GM23338 (cell line): ENCODE data around the gene TAF7L. TPM values are rescaled to one million over a fixed set of nuclear protein-coding genes. Genes with fewer than 3 reads are reported as not detected.

Experiments
- ATAC-seq: fragments of 200-7000 bp; cut with Tn5 transposase; 3 replicates; pipeline ENCODE4 v1.9.1; 2020
- DNase-seq: peaks from one replicate; pipeline ENCODE4 v3.0.0-alpha.2; 2015; ENCODE audit warnings: low spot score
- H2AFZ ChIP-seq: fragments of 200-600 bp; sonication (generic); 2 replicates; pipeline ENCODE4 v1.8.0; 2016; ENCODE audit warnings: antibody characterized with exemption, mild to moderate bottlenecking, moderate library complexity
- H3F3A ChIP-seq: fragments of 200-600 bp; sonication (generic); replicated peaks from 2 replicates; pipeline ENCODE4 v1.8.0; 2017; ENCODE audit warnings: antibody characterized with exemption, mixed run types, low read depth
- H3K27ac ChIP-seq: fragments of 200-600 bp; sonication (generic); 2 replicates; pipeline ENCODE4 v1.6.1; 2016; ENCODE audit warnings: low read depth
- H3K27me3 ChIP-seq: fragments of 200-600 bp; sonication (generic); 2 replicates; pipeline ENCODE4 v1.8.0; 2016; ENCODE audit warnings: mild to moderate bottlenecking, mixed run types, moderate library complexity; ENCODE audit not compliant: insufficient read depth
- H3K36me3 ChIP-seq: fragments of 200-600 bp; sonication (generic); 2 replicates; pipeline ENCODE4 v1.8.0; 2016; ENCODE audit warnings: mild to moderate bottlenecking; ENCODE audit not compliant: insufficient read depth
- H3K4me1 ChIP-seq: fragments of 200-600 bp; sonication (generic); 2 replicates; pipeline ENCODE4 v1.8.0; 2016; ENCODE audit warnings: mild to moderate bottlenecking, moderate library complexity; ENCODE audit not compliant: insufficient read depth
- H3K4me2 ChIP-seq: fragments of 200-600 bp; sonication (generic); 2 replicates; pipeline ENCODE4 v1.7.1; 2017; ENCODE audit warnings: mixed run types
- H3K4me3 ChIP-seq: fragments of 200-600 bp; sonication (generic); 2 replicates; pipeline ENCODE4 v1.6.1; 2016; ENCODE audit warnings: mixed run types
- H3K79me2 ChIP-seq: fragments of 200-600 bp; sonication (generic); replicated peaks from 2 replicates; pipeline ENCODE4 v1.8.0; 2017; ENCODE audit warnings: mild to moderate bottlenecking; ENCODE audit not compliant: insufficient read depth
- H3K9me2 ChIP-seq: fragments of 200-600 bp; sonication (generic); 2 replicates; pipeline ENCODE4 v1.8.0; 2017; ENCODE audit not compliant: insufficient read depth
- H4K20me1 ChIP-seq: fragments of 200-600 bp; sonication (generic); replicated peaks from 2 replicates; pipeline ENCODE4 v1.8.0; 2017; ENCODE audit warnings: mild to moderate bottlenecking; ENCODE audit not compliant: insufficient read depth
- H3K27ac Mint-ChIP-seq: 2 replicates; pipeline ENCODE4 v1.8.0; 2020; ENCODE audit warnings: inconsistent platforms, mild to moderate bottlenecking, moderate library complexity, mixed read lengths
- H3K27me3 Mint-ChIP-seq: 3 replicates; pipeline ENCODE4 v1.8.0; 2022; ENCODE audit warnings: low read depth, mild to moderate bottlenecking, moderate library complexity, mixed read lengths, inconsistent platforms; ENCODE audit not compliant: insufficient read depth, poor library complexity
- H3K36me3 Mint-ChIP-seq: 3 replicates; pipeline ENCODE4 v1.8.0; 2021; ENCODE audit warnings: low read depth, mild to moderate bottlenecking, inconsistent platforms, moderate library complexity, mixed read lengths
- H3K4me1 Mint-ChIP-seq: 3 replicates; pipeline ENCODE4 v1.8.0; 2020; ENCODE audit warnings: mild to moderate bottlenecking, inconsistent platforms, mixed read lengths
- H3K4me3 Mint-ChIP-seq: 3 replicates; pipeline ENCODE4 v1.8.0; 2021; ENCODE audit warnings: moderate library complexity, mild to moderate bottlenecking, inconsistent platforms, mixed read lengths
- H3K9me3 Mint-ChIP-seq: 3 replicates; pipeline ENCODE4 v1.8.0; 2020; ENCODE audit warnings: moderate library complexity, mild to moderate bottlenecking, inconsistent platforms, mixed read lengths
- CREB1 ChIP-seq: fragments of 250-450 bp; sonication (Bioruptor Pico); IDR thresholded peaks from 2 replicates; pipeline ENCODE4 v1.5.0; 2020; ENCODE audit warnings: low read depth, mild to moderate bottlenecking, moderate library complexity
- CTCF ChIP-seq, 2 experiments: fragments of 200-600 bp in 1 of 2; sonication (generic) in 1 of 2; conservative IDR thresholded peaks; 2 replicates each; pipeline versions ENCODE4 v1.5.1 to v1.6.1; 2016 to 2017; ENCODE audit warnings: antibody characterized with exemption in 2 of 2, low read depth in 2 of 2, mild to moderate bottlenecking in 2 of 2, moderate library complexity in 1 of 2
- ETS1 ChIP-seq: IDR thresholded peaks from 2 replicates; pipeline ENCODE4 v1.6.1; 2016; ENCODE audit warnings: antibody characterized with exemption
- EZH2 ChIP-seq: fragments of 200-600 bp; sonication (generic); IDR thresholded peaks from one replicate; pipeline ENCODE4 v1.8.0; 2017; ENCODE audit warnings: antibody characterized with exemption, mild to moderate bottlenecking, low read depth; ENCODE audit not compliant: unreplicated experiment
- EZH2phosphoT487 ChIP-seq: fragments of 200-600 bp; sonication (generic); IDR thresholded peaks from one replicate; pipeline ENCODE4 v1.8.1; 2018; ENCODE audit warnings: antibody characterized with exemption; ENCODE audit not compliant: unreplicated experiment
- JUNB ChIP-seq: IDR thresholded peaks from one replicate; pipeline ENCODE4 v1.6.1; 2016; ENCODE audit warnings: antibody characterized with exemption; ENCODE audit not compliant: unreplicated experiment
- NANOG ChIP-seq: IDR thresholded peaks from 2 replicates; pipeline ENCODE4 v1.6.1; 2016; ENCODE audit warnings: antibody characterized with exemption, borderline replicate concordance
- POLR2AphosphoS5 ChIP-seq: IDR thresholded peaks from 2 replicates; pipeline ENCODE4 v1.6.1; 2016; ENCODE audit warnings: antibody characterized with exemption, low read depth
- REST ChIP-seq: IDR thresholded peaks from one replicate; pipeline ENCODE4 v1.6.1; 2018; ENCODE audit warnings: antibody characterized with exemption; ENCODE audit not compliant: unreplicated experiment
- STAT1 ChIP-seq: IDR thresholded peaks from one replicate; pipeline ENCODE4 v1.6.1; 2016; ENCODE audit warnings: antibody characterized with exemption; ENCODE audit not compliant: unreplicated experiment
- ZNF114 ChIP-seq: fragments of 250-450 bp; sonication (Bioruptor Pico); IDR thresholded peaks from 2 replicates; pipeline ENCODE4 v1.5.0; 2020; ENCODE audit warnings: mild to moderate bottlenecking, moderate library complexity
- ZNF331 ChIP-seq: fragments of 250-450 bp; sonication (Bioruptor Pico); IDR thresholded peaks from 2 replicates; pipeline ENCODE4 v1.5.0; 2020; ENCODE audit warnings: low read depth, mild to moderate bottlenecking, moderate library complexity
- ZNF462 ChIP-seq: fragments of 250-450 bp; sonication (Bioruptor Pico); IDR thresholded peaks from 2 replicates; pipeline ENCODE4 v1.5.0; 2020; ENCODE audit warnings: mild to moderate bottlenecking, moderate library complexity
- polyA plus RNA-seq: library from polyadenylated mRNA; unstranded; fragments of >200 nt; fragmentation: Nextera tagmentation; extraction: Ambion mirVana; gene quantifications from 2 replicates; pipeline ENCODE4 v1.2.1, GENCODE V29; 2016
- total RNA-seq: library from RNA; depleted of rRNA; stranded (reverse); fragments of >200 nt; shearing (Covaris generic); gene quantifications from 2 replicates; pipeline ENCODE4 v1.2.3, GENCODE V29; 2014

TAF7L gene
- total and polyA plus RNA-seq, 2 experiments from 2014 or later = 0.66 TPM; not detected in 1

- Mint-ChIP-seq H3K9me3 (peaks cover 4% of the 10 kb centered on the region; the same call in 1 of the 3 replicates), H3K36me3 (no peaks in the 10 kb centered on the region), H3K4me1 (no peaks in the 10 kb centered on the region), H3K27ac (no peak overlapping the region), H3K4me3 (no peak overlapping the region), H3K27me3 (peaks cover 2% of the 10 kb centered on the region)
- no peak overlapping the region for H3K4me2 ChIP-seq
- H3K9me2 ChIP-seq = no peaks in the 10 kb centered on the region
- no peaks in the 10 kb centered on the region for H3K27me3 ChIP-seq
- no peaks in the 10 kb centered on the region for H4K20me1 ChIP-seq
- DNase-seq (no peak), ATAC-seq (no peak)
- H2AFZ ChIP-seq = no peak overlapping the region
- no peak overlapping the region for H3K4me3 ChIP-seq
- H3K79me2 ChIP-seq = no peaks in the 10 kb centered on the region
- no peaks in the 10 kb centered on the region for H3K4me1 ChIP-seq
- no peaks in the 10 kb centered on the region for H3F3A ChIP-seq
- H3K36me3 ChIP-seq = no peaks in the 10 kb centered on the region
- H3K27ac ChIP-seq = no peak overlapping the region
- TF ChIP-seq CTCF (conservative IDR thresholded peaks at IDR 0.05; ENCODE audit: low read depth in 2 of 2) (no peak), ZNF462 (CRISPR knock-in tag) (no peak), CREB1 (CRISPR knock-in tag) (no peak), NANOG (no peak), EZH2phosphoT487 (no peak), ZNF114 (CRISPR knock-in tag) (no peak), JUNB (no peak), ZNF331 (CRISPR knock-in tag) (no peak), REST (no peak), POLR2AphosphoS5 (no peak), STAT1 (no peak), ETS1 (no peak), EZH2 (no peak)
Measured at GRCh38 chrX:101337776-101338271, 46.7 kb upstream of the TAF7L start.
